ENCODE measurements around the gene ITGA8.

Gene ITGA8

DNA sequence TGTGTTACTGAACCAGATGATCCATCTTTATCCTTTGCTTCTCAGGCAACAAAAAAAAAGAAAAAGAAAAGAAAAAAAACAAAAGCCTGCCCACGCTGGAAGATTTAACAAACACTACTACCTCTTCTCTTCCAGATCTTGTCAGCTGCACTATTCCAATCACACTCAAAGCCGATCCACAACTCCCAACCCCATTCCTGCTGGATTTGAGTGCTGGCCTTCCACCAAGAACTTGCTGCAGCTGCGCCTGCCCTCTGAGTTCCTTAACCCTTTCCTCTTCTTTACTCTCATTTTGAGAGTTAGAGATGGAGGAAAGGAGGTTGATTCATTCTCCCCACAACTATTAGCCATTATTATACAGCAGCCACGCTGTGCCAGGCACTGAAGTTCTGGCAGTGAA lies 16.0 kb upstream of the ITGA8 start:
- peak in 2 of 51 donors; percentile 3 to 12 for DNase-seq

DNA sequence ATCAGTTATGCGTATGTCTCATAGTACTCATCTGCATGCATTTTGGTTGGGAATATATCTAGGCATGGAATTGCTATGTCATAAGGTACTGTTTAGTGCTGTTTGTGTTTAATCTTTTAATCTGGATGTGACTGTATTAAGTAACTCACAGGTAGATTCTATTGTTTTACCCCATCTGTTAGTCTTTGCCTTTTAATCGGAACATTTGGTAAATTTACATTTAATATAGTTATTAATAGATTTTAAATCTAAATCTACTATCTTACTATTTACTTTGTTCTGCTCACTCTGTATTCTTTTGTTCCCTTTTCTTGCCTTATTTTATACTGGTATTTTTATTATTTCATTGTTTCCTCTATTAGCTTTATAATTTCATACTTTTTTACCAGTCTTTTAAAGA lies 10.6 kb upstream of the ITGA8 start:
- no peak for DNase-seq

GRCh38 chr10:15729890-15730289 lies 10.2 kb upstream of the ITGA8 start:
- DNase-seq = no peak

DNA sequence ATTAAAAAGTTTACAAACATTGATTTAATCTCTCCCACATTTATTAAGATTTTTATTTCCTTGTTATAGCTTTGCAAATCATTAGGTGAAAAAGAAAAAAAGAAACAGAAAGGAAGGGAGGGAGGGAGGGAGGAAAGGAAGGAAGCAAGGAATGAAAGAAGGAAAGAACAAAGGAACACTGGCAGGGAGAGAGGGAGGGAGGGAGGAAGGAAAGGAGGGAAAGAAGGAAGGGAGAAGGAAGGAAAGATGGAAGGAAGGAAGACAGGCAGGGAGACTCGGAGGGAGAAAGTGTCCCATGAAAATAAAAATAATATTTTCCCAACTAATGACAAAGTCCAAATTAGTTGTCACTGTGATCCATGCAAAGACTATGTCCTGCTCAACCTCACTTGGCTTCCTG lies 6.3 kb upstream of the ITGA8 start:
- no peak for DNase-seq

- peak in 3 of 51 donors; percentile 13 to 34 (median 18) for DNase-seq
Measured at GRCh38 chr10:15725603-15726002, 5.9 kb upstream of the ITGA8 start.

- no peak for DNase-seq
Measured at GRCh38 chr10:15724683-15725082, 5.0 kb upstream of the ITGA8 start.

GRCh38 chr10:15723803-15724202 lies 4.1 kb upstream of the ITGA8 start:
- no peak for DNase-seq

- DNase-seq = no peak
Measured at GRCh38 chr10:15720635-15721287, 1.0 kb upstream of the ITGA8 start.

GRCh38 chr10:15719049-15719898 lies 448 bp downstream of the ITGA8 start:
- no peak for DNase-seq

DNA sequence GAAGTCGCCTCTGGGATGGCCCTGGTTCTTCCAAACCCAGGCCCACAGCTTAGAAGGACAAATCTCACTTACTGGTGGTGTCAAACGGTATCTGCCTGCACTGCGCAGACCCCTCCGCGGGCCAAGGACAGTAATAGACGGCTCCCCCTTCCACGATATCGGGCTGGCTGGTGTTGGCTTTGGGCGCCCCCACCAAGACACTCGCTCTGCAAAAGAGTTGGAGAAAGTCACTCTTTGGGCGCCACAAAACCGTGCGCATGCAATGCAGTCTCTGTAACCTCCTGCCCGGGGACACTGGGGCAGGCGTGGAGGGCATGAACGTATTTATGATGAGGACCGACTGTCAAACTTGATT lies 1.1 kb downstream of the ITGA8 start:
- DNase-seq = no peak

- no peak for DNase-seq
Measured at GRCh38 chr10:15715619-15716227, 4.0 kb downstream of the ITGA8 start.

- no peak for DNase-seq
Measured at GRCh38 chr10:15714847-15715246, 4.9 kb downstream of the ITGA8 start.

DNA sequence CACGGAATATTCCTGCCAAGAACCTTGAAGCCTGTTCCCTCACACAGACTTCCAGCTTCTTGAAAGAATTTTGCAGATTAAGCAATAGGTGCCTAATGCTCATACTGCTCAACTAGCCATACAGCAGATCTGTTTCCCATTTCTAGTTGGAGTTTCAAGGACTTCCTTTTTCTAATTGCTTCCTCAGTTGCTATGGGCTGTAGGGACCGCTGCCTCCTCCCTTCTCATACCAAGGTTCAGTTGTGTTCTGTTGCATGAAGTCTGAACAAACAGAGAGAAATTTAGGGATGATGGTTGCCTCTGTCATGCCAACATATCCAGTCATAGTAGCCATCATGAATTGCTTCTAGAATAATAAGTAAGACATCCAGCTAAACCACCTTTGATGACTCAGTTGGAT lies 6.8 kb downstream of the ITGA8 start:
- DNase-seq = no peak

- DNase-seq = no peak
Measured at GRCh38 chr10:15710455-15710854, 9.3 kb downstream of the ITGA8 start.

DNA sequence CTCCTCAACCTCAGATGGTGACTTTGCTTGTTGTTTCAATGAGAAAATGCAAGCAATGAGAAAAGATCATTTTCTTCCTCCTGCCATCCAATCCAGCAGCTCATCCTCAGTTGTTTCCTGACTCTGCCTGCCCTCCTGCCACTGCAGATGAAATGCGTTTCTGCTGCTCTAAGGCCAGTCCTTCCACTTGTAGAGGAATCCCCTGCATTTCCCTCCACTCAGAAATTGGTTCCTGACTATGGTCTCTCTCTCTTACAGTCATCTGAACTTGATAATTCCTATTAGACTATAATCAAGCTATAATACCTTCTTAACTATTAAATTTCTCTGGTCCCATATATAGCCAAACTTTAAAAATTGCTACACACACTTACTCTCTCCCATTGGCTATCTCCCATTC lies 14.4 kb downstream of the ITGA8 start:
- DNase-seq = no peak

DNA sequence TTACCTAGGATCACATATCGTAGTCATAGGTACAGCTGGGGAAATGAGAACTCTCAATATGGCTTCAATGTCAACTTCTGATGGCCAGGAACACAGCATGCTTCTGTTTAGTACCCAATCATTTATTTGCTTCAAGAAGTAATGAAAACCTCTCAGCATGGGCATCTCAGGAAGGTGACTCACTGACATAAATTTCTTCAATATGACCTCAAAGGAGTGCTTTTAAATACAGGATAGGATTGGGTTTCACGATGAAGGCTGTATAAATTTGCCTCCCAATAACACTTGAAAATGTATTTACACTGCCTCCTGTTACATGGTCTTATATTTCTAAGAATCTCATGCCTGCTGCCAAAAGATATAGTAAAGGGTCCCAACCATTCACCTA lies 15.1 kb downstream of the ITGA8 start:
- DNase-seq = no peak

GRCh38 chr10:15703944-15704580 lies 15.7 kb downstream of the ITGA8 start:
- no peak for DNase-seq

GRCh38 chr10:15703151-15703880 lies 16.4 kb downstream of the ITGA8 start:
- no peak for DNase-seq

GRCh38 chr10:15700078-15700674 lies 19.5 kb downstream of the ITGA8 start:
- no peak for DNase-seq

- DNase-seq = no peak
Measured at GRCh38 chr10:15695852-15696251, 23.9 kb downstream of the ITGA8 start.

DNA sequence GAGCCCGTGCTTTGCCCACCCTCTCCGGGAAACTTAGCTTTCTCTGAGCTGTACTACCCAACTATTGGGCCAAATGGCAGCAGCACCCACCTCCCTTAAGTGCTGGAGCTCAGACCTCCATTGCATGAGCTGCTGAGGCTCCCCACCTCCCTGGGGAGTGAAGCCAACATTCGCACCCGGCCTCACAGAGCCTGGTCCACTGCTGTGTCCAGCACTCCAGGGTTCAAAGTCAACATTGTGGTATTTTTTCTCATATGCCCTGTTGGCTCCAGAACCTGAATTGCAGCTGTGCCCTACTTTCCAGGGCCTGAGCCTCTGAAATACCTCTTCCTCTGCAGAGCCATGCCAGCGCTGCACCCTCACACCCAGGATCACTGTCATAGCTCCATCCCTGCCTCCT lies 29.7 kb downstream of the ITGA8 start:
- no peak for DNase-seq

All from hypothalamus (tissue), 51 donors.